ENCODE data around the gene CHL1.

GRCh38 chr3:151614-152189, 44.9 kb upstream of the CHL1 start:
- TF ChIP-seq CTCF (IDR thresholded peaks at IDR 0.05), result no peak
- TF ChIP-seq POLR2A (IDR thresholded peaks at IDR 0.05), result no peak
- TF ChIP-seq POLR2AphosphoS5 (IDR thresholded peaks at IDR 0.05), result no peak

All from gastroesophageal sphincter (tissue), 3 donors.